ENCODE measurements around the gene GRPEL2. TPM values are rescaled to one million over a fixed set of nuclear protein-coding genes. Genes with fewer than 3 reads are reported as not detected.

Gene GRPEL2
- total and polyA plus RNA-seq, 7 donors, result 2.5 to 16.3 (median 8.8) TPM

GRCh38 chr5:149323210-149323609 is 22.1 kb upstream of the GRPEL2 start:
- H3K36me3 ChIP-seq, result no peaks in the 10 kb centered on the region
- H3K27ac ChIP-seq, result peak overlapping the region in 3 of 4 donors; percentile 8 to 60 (median 40)

GRCh38 chr5:149323621-149324205 is 21.6 kb upstream of the GRPEL2 start:
- no peak for TF ChIP-seq POLR2A (IDR thresholded peaks at IDR 0.05)
- TF ChIP-seq EP300 (IDR thresholded peaks at IDR 0.05), result no peak
- no peak for TF ChIP-seq POLR2AphosphoS5 (IDR thresholded peaks at IDR 0.05)
- TF ChIP-seq CTCF (IDR thresholded peaks at IDR 0.05), result no peak
- Histone ChIP-seq H3K27me3 (no peaks in the 10 kb centered on the region), H3K27ac (peak overlapping the region; percentile 8 to 60 (median 32)), H3K9me3 (no peaks in the 10 kb centered on the region), H3K4me3 (no peak overlapping the region), H3K4me1 (peaks cover 0 to 20% (median 12%) of the 10 kb centered on the region in 4 donors), H3K36me3 (no peaks in the 10 kb centered on the region)
- no peak for DNase-seq
- WGBS, 2 donors, result 91 to 93% methylated on average over 2 of the region's 2 CpGs
- intact Hi-C loops (cut with DNase I), result no loop called here

More at GRCh38 chr5:149323210-149323609, 22.1 kb upstream of the GRPEL2 start:
- Histone ChIP-seq H3K27me3 (no peaks in the 10 kb centered on the region), H3K4me3 (no peak overlapping the region), H3K9me3 (no peaks in the 10 kb centered on the region), H3K4me1 (peaks cover 0 to 20% (median 12%) of the 10 kb centered on the region in 4 donors)
- TF ChIP-seq EP300 (IDR thresholded peaks at IDR 0.05), result no peak
- TF ChIP-seq CTCF (IDR thresholded peaks at IDR 0.05), result no peak
- TF ChIP-seq POLR2AphosphoS5 (IDR thresholded peaks at IDR 0.05), result peak in 1 of 4 donors; percentile 41
- TF ChIP-seq POLR2A (IDR thresholded peaks at IDR 0.05), result no peak
- DNase-seq, result no peak
- intact Hi-C loops (cut with DNase I), result no loop called here

GRCh38 chr5:149324641-149325040 is 20.7 kb upstream of the GRPEL2 start:
- Histone ChIP-seq H3K36me3 (no peaks in the 10 kb centered on the region), H3K27ac (no peak overlapping the region), H3K27me3 (no peaks in the 10 kb centered on the region), H3K4me3 (no peak overlapping the region), H3K9me3 (no peaks in the 10 kb centered on the region), H3K4me1 (peaks cover 0 to 20% (median 12%) of the 10 kb centered on the region in 4 donors)
- no peak for TF ChIP-seq CTCF (IDR thresholded peaks at IDR 0.05)
- no peak for TF ChIP-seq EP300 (IDR thresholded peaks at IDR 0.05)
- TF ChIP-seq POLR2A (IDR thresholded peaks at IDR 0.05), result no peak
- TF ChIP-seq POLR2AphosphoS5 (IDR thresholded peaks at IDR 0.05), result no peak
- no peak for DNase-seq
- intact Hi-C loops (cut with DNase I), result no loop called here
- 92 to 95% methylated on average over 2 of the region's 2 CpGs for WGBS, 2 donors

- intact Hi-C loops (cut with DNase I), result no loop called here
- H3K4me1 ChIP-seq, result peaks cover 0 to 18% (median 11%) of the 10 kb centered on the region in 4 donors
- TF ChIP-seq POLR2A (IDR thresholded peaks at IDR 0.05) (no peak), CTCF (IDR thresholded peaks at IDR 0.05) (no peak), EP300 (IDR thresholded peaks at IDR 0.05) (no peak), POLR2AphosphoS5 (IDR thresholded peaks at IDR 0.05) (no peak)
- no peak overlapping the region for H3K4me3 ChIP-seq
- no peaks in the 10 kb centered on the region for H3K9me3 ChIP-seq
- DNase-seq, result no peak
- no peaks in the 10 kb centered on the region for H3K27me3 ChIP-seq
- no peak overlapping the region for H3K27ac ChIP-seq
- H3K36me3 ChIP-seq, result peaks cover 0 to 4% (median 0%) of the 10 kb centered on the region in 4 donors
Measured at GRCh38 chr5:149325166-149325735, 20.0 kb upstream of the GRPEL2 start.

All from sigmoid colon (tissue), 7 donors.